ENCODE data around the gene PGBD5. TPM values are rescaled to one million over a fixed set of nuclear protein-coding genes. Genes with fewer than 3 reads are reported as not detected.

PGBD5 gene
- total RNA-seq, 1 donor from 2014 or later, result 19.7 TPM

- Mint-ChIP-seq H3K27me3 (ENCODE audit: low read depth) (no peaks in the 10 kb centered on the region), H3K9me3 (no peaks in the 10 kb centered on the region), H3K36me3 (ENCODE audit: low read depth) (peaks cover 6% of the 10 kb centered on the region), H3K27ac (ENCODE audit: unreplicated experiment) (peak overlapping the region; percentile 66), H3K4me3 (no peak overlapping the region), H3K4me1 (peaks cover 23% of the 10 kb centered on the region)
- no peak for TF ChIP-seq CTCF (conservative IDR thresholded peaks at IDR 0.05)
- DNase-seq (ENCODE audit: low read depth, low spot score), result no peak
These were observed 40.2 kb downstream of the PGBD5 start for GRCh38 chr1:230385930-230386329.

- H3K27me3 Mint-ChIP-seq (ENCODE audit: low read depth), result no peaks in the 10 kb centered on the region
- no peak overlapping the region for H3K4me3 Mint-ChIP-seq
- no peak overlapping the region for H3K27ac Mint-ChIP-seq (ENCODE audit: unreplicated experiment)
- TF ChIP-seq CTCF (conservative IDR thresholded peaks at IDR 0.05), result no peak
- peaks cover 6% of the 10 kb centered on the region for H3K36me3 Mint-ChIP-seq (ENCODE audit: low read depth)
- DNase-seq (ENCODE audit: low read depth, low spot score), result no peak
- H3K4me1 Mint-ChIP-seq, result peaks cover 23% of the 10 kb centered on the region
- no peaks in the 10 kb centered on the region for H3K9me3 Mint-ChIP-seq
These were observed 41.0 kb downstream of the PGBD5 start for GRCh38 chr1:230385158-230385450.

- peaks cover 23% of the 10 kb centered on the region for H3K4me1 Mint-ChIP-seq
- no peak overlapping the region for H3K4me3 Mint-ChIP-seq
- no peak for DNase-seq (ENCODE audit: low read depth, low spot score)
- no peak for TF ChIP-seq CTCF (conservative IDR thresholded peaks at IDR 0.05)
- H3K27me3 Mint-ChIP-seq (ENCODE audit: low read depth), result no peaks in the 10 kb centered on the region
- H3K9me3 Mint-ChIP-seq, result peaks cover 3% of the 10 kb centered on the region
- peak overlapping the region; percentile 27 for H3K27ac Mint-ChIP-seq (ENCODE audit: unreplicated experiment)
- peaks cover 10% of the 10 kb centered on the region for H3K36me3 Mint-ChIP-seq (ENCODE audit: low read depth)
These were observed 41.6 kb downstream of the PGBD5 start for GRCh38 chr1:230384380-230385157.

GRCh38 chr1:230383425-230383824, 42.7 kb downstream of the PGBD5 start:
- DNase-seq (ENCODE audit: low read depth, low spot score), result no peak
- Mint-ChIP-seq H3K36me3 (ENCODE audit: low read depth) (peaks cover 18% of the 10 kb centered on the region), H3K4me3 (no peak overlapping the region), H3K9me3 (peaks cover 11% of the 10 kb centered on the region), H3K27ac (ENCODE audit: unreplicated experiment) (no peak overlapping the region), H3K4me1 (peaks cover 25% of the 10 kb centered on the region), H3K27me3 (ENCODE audit: low read depth) (no peaks in the 10 kb centered on the region)
- no peak for TF ChIP-seq CTCF (conservative IDR thresholded peaks at IDR 0.05)

GRCh38 chr1:230382001-230382491, 44.1 kb downstream of the PGBD5 start:
- no peak for TF ChIP-seq CTCF (conservative IDR thresholded peaks at IDR 0.05)
- Mint-ChIP-seq H3K4me1 (peaks cover 26% of the 10 kb centered on the region), H3K27me3 (ENCODE audit: low read depth) (no peaks in the 10 kb centered on the region), H3K27ac (ENCODE audit: unreplicated experiment) (peak overlapping the region; percentile 93), H3K36me3 (ENCODE audit: low read depth) (peaks cover 18% of the 10 kb centered on the region), H3K4me3 (no peak overlapping the region), H3K9me3 (peaks cover 11% of the 10 kb centered on the region)
- DNase-seq (ENCODE audit: low read depth, low spot score), result no peak
